ENCODE data around the gene SLC49A4. TPM values are rescaled to one million over a fixed set of nuclear protein-coding genes. Genes with fewer than 3 reads are reported as not detected.
A peak's percentile ranks its signal among the peaks of the same experiment; 100 is the strongest.

SLC49A4 gene
- total RNA-seq, 1 donor from 2014 or later: 18.0 TPM

GRCh38 chr3:122795674-122796195 lies 866 bp downstream of the SLC49A4 start:
- Histone ChIP-seq H4K20me1 (ENCODE audit: insufficient read depth, low read length) (peaks cover 10% of the 10 kb centered on the region), H3K36me3 (ENCODE audit: insufficient read depth, low read length) (no peaks in the 10 kb centered on the region), H3K4me3 (ENCODE audit: insufficient read depth, low read depth, low read length) (peak overlapping the region; percentile 95), H3K4me1 (ENCODE audit: insufficient read depth, low read length) (peaks cover 19% of the 10 kb centered on the region), H2AFZ (ENCODE audit: low read depth, low read length) (peak overlapping the region; percentile 84), H3K4me2 (ENCODE audit: low read length) (peak overlapping the region; percentile 97), H3K79me2 (ENCODE audit: insufficient read depth, low read length) (peaks cover 17% of the 10 kb centered on the region), H3K27ac (ENCODE audit: low read depth, low read length) (peak overlapping the region; percentile 94), H3K9ac (ENCODE audit: low read length) (peak overlapping the region; percentile 90), H3K9me3 (ENCODE audit: insufficient read depth, low read depth, low read length) (no peaks in the 10 kb centered on the region), H3K27me3 (ENCODE audit: insufficient read depth, low read length) (no peaks in the 10 kb centered on the region)
- FAIRE-seq (no peak), DNase-seq (ENCODE audit: low read depth) (no peak)
- Mint-ChIP-seq H3K36me3 (ENCODE audit: low read depth, unreplicated experiment) (no peaks in the 10 kb centered on the region), H3K27me3 (ENCODE audit: low read depth, unreplicated experiment) (no peaks in the 10 kb centered on the region), H3K4me1 (ENCODE audit: low read depth, unreplicated experiment) (peaks cover 11% of the 10 kb centered on the region), H3K27ac (ENCODE audit: unreplicated experiment) (no peak overlapping the region), H3K9me3 (ENCODE audit: unreplicated experiment) (no peaks in the 10 kb centered on the region), H3K4me3 (ENCODE audit: unreplicated experiment) (peak overlapping the region; percentile 83)
- TF ChIP-seq, protein P1, sequence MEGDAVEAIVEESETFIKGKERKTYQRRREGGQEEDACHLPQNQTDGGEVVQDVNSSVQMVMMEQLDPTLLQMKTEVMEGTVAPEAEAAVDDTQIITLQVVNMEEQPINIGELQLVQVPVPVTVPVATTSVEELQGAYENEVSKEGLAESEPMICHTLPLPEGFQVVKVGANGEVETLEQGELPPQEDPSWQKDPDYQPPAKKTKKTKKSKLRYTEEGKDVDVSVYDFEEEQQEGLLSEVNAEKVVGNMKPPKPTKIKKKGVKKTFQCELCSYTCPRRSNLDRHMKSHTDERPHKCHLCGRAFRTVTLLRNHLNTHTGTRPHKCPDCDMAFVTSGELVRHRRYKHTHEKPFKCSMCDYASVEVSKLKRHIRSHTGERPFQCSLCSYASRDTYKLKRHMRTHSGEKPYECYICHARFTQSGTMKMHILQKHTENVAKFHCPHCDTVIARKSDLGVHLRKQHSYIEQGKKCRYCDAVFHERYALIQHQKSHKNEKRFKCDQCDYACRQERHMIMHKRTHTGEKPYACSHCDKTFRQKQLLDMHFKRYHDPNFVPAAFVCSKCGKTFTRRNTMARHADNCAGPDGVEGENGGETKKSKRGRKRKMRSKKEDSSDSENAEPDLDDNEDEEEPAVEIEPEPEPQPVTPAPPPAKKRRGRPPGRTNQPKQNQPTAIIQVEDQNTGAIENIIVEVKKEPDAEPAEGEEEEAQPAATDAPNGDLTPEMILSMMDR (IDR thresholded peaks at IDR 0.05; ENCODE audit: insufficient read depth, low read depth, low read length): no peak
- TF ChIP-seq EZH2 (IDR thresholded peaks at IDR 0.05; ENCODE audit: insufficient read depth, low read length): no peak

DNA sequence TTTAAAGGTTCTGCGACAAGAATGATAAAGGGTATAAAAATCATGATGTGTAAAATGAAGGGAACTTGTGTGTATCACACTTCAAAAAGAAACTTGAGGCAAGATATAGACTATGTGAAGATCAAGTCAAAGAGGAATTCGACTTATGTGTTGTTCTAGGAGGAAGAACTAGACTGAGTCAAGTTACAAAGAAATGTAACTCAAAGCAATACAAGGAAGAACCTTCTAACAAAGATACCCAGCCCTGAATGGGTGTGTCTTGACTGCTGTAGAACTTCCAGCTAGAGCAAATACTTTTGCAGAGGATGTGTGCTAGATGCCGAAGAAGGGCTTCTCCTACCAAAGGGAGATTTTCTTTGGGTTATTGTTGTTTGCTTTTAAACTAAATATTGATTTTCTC lies 2.4 kb downstream of the SLC49A4 start:
- TF ChIP-seq, protein P1 (IDR thresholded peaks at IDR 0.05; ENCODE audit: insufficient read depth, low read depth, low read length): no peak
- no peak for TF ChIP-seq EZH2 (IDR thresholded peaks at IDR 0.05; ENCODE audit: insufficient read depth, low read length)
- Histone ChIP-seq H3K27ac (ENCODE audit: low read depth, low read length) (no peak overlapping the region), H3K4me1 (ENCODE audit: insufficient read depth, low read length) (peaks cover 19% of the 10 kb centered on the region), H4K20me1 (ENCODE audit: insufficient read depth, low read length) (peaks cover 10% of the 10 kb centered on the region), H3K4me3 (ENCODE audit: insufficient read depth, low read depth, low read length) (no peak overlapping the region), H3K79me2 (ENCODE audit: insufficient read depth, low read length) (peaks cover 17% of the 10 kb centered on the region), H3K27me3 (ENCODE audit: insufficient read depth, low read length) (no peaks in the 10 kb centered on the region), H3K9me3 (ENCODE audit: insufficient read depth, low read depth, low read length) (no peaks in the 10 kb centered on the region), H2AFZ (ENCODE audit: low read depth, low read length) (no peak overlapping the region), H3K4me2 (ENCODE audit: low read length) (no peak overlapping the region), H3K9ac (ENCODE audit: low read length) (no peak overlapping the region), H3K36me3 (ENCODE audit: insufficient read depth, low read length) (no peaks in the 10 kb centered on the region)
- no peak overlapping the region for H3K4me3 Mint-ChIP-seq (ENCODE audit: unreplicated experiment)
- H3K27me3 Mint-ChIP-seq (ENCODE audit: low read depth, unreplicated experiment): no peaks in the 10 kb centered on the region
- H3K27ac Mint-ChIP-seq (ENCODE audit: unreplicated experiment): no peak overlapping the region
- DNase-seq (ENCODE audit: low read depth) (no peak), FAIRE-seq (no peak)
- H3K9me3 Mint-ChIP-seq (ENCODE audit: unreplicated experiment): no peaks in the 10 kb centered on the region
- no peaks in the 10 kb centered on the region for H3K36me3 Mint-ChIP-seq (ENCODE audit: low read depth, unreplicated experiment)
- H3K4me1 Mint-ChIP-seq (ENCODE audit: low read depth, unreplicated experiment): peaks cover 11% of the 10 kb centered on the region

GRCh38 chr3:122799322-122799721 lies 4.5 kb downstream of the SLC49A4 start:
- H3K36me3 Mint-ChIP-seq (ENCODE audit: low read depth, unreplicated experiment): peaks cover 4% of the 10 kb centered on the region

More at GRCh38 chr3:122799322-122799721, 4.5 kb downstream of the SLC49A4 start:
- Mint-ChIP-seq H3K27ac (ENCODE audit: unreplicated experiment) (no peak overlapping the region), H3K27me3 (ENCODE audit: low read depth, unreplicated experiment) (peaks cover 3% of the 10 kb centered on the region), H3K4me3 (ENCODE audit: unreplicated experiment) (no peak overlapping the region), H3K4me1 (ENCODE audit: low read depth, unreplicated experiment) (peaks cover 8% of the 10 kb centered on the region), H3K9me3 (ENCODE audit: unreplicated experiment) (no peaks in the 10 kb centered on the region)
- peaks cover 11% of the 10 kb centered on the region for H3K4me1 ChIP-seq (ENCODE audit: insufficient read depth, low read length)
- FAIRE-seq (no peak), DNase-seq (ENCODE audit: low read depth) (no peak)
- H3K27ac ChIP-seq (ENCODE audit: low read depth, low read length): no peak overlapping the region
- no peaks in the 10 kb centered on the region for H3K9me3 ChIP-seq (ENCODE audit: insufficient read depth, low read depth, low read length)
- H3K27me3 ChIP-seq (ENCODE audit: insufficient read depth, low read length): no peaks in the 10 kb centered on the region
- no peak overlapping the region for H3K4me3 ChIP-seq (ENCODE audit: insufficient read depth, low read depth, low read length)
- TF ChIP-seq, protein P1 (IDR thresholded peaks at IDR 0.05; ENCODE audit: insufficient read depth, low read depth, low read length): no peak
- no peak for TF ChIP-seq EZH2 (IDR thresholded peaks at IDR 0.05; ENCODE audit: insufficient read depth, low read length)
- H3K79me2 ChIP-seq (ENCODE audit: insufficient read depth, low read length): peaks cover 17% of the 10 kb centered on the region
- no peak overlapping the region for H3K4me2 ChIP-seq (ENCODE audit: low read length)
- H4K20me1 ChIP-seq (ENCODE audit: insufficient read depth, low read length): peaks cover 10% of the 10 kb centered on the region
- no peaks in the 10 kb centered on the region for H3K36me3 ChIP-seq (ENCODE audit: insufficient read depth, low read length)
- H3K9ac ChIP-seq (ENCODE audit: low read length): no peak overlapping the region
- no peak overlapping the region for H2AFZ ChIP-seq (ENCODE audit: low read depth, low read length)
